Mesenchymal stem cell (in vitro differentiated cells and primary cell): Measurements from ENCODE around the gene SPATA16.

Experiments used
- DNase-seq: peaks from one replicate; pipeline ENCODE4 v3.0.0-alpha.2; 2013
- H2AFZ ChIP-seq: one replicate; pipeline ENCODE4 v1.6.1; 2013; ENCODE audit warnings: low read depth, mild to moderate bottlenecking, control low read depth, inconsistent platforms, low read length, moderate library complexity
- H2AK5ac ChIP-seq: 2 replicates; pipeline ENCODE4 v1.6.1; 2013; ENCODE audit warnings: low read length, moderate library complexity, mild to moderate bottlenecking, inconsistent platforms; ENCODE audit not compliant: severe bottlenecking
- H2BK120ac ChIP-seq: one replicate; pipeline ENCODE4 v1.6.1; 2013; ENCODE audit warnings: low read depth, mild to moderate bottlenecking, inconsistent platforms, low read length, moderate library complexity
- H2BK12ac ChIP-seq, 2 experiments: one replicate each; pipeline ENCODE4 v1.6.1; 2013; ENCODE audit warnings: inconsistent platforms in 2 of 2, low read length in 2 of 2, mild to moderate bottlenecking in 2 of 2, moderate library complexity in 2 of 2, control low read depth in 1 of 2
- H2BK15ac ChIP-seq: one replicate; pipeline ENCODE4 v1.6.1; 2013; ENCODE audit warnings: mild to moderate bottlenecking, low read depth, inconsistent platforms; ENCODE audit not compliant: poor library complexity, severe bottlenecking
- H2BK5ac ChIP-seq: 2 replicates; pipeline ENCODE4 v1.6.1; 2013; ENCODE audit warnings: low read depth, mild to moderate bottlenecking, low read length, control low read depth, inconsistent platforms; ENCODE audit not compliant: poor library complexity, severe bottlenecking
- H3K14ac ChIP-seq, 2 experiments: one replicate each; pipeline ENCODE4 v1.6.1; 2013; ENCODE audit warnings: inconsistent platforms in 2 of 2, low read length in 2 of 2, control low read depth in 1 of 2, mild to moderate bottlenecking in 1 of 2, moderate library complexity in 1 of 2
- H3K18ac ChIP-seq, 2 experiments: one replicate each; pipeline ENCODE4 v1.6.1; 2013; ENCODE audit warnings: inconsistent platforms in 2 of 2, low read length in 2 of 2, control low read depth in 1 of 2, low read depth in 1 of 2, mild to moderate bottlenecking in 1 of 2
- H3K23ac ChIP-seq, 2 experiments: one replicate each; pipeline ENCODE4 v1.6.1; 2013; ENCODE audit warnings: inconsistent platforms in 2 of 2, low read length in 2 of 2, mild to moderate bottlenecking in 2 of 2, moderate library complexity in 2 of 2, control low read depth in 1 of 2
- H3K27ac ChIP-seq: 2 replicates; pipeline ENCODE4 v1.5.1; 2013; ENCODE audit warnings: mild to moderate bottlenecking, moderate library complexity, low read length, control low read depth, inconsistent platforms; ENCODE audit not compliant: poor library complexity, severe bottlenecking
- H3K27me3 ChIP-seq, 2 experiments: 2 replicates each; pipeline versions ENCODE4 v1.6.1 to v1.7.0; 2013; ENCODE audit warnings: low read length in 2 of 2, mild to moderate bottlenecking in 2 of 2, moderate library complexity in 2 of 2, control low read depth in 1 of 2, inconsistent platforms in 1 of 2; ENCODE audit not compliant: control insufficient read depth in 1 of 2, insufficient read depth in 1 of 2
- H3K36me3 ChIP-seq, 2 experiments: 2 replicates each; pipeline versions ENCODE4 v1.6.1 to v1.7.0; 2013; ENCODE audit warnings: low read length in 2 of 2, control low read depth in 1 of 2, inconsistent platforms in 1 of 2, low read depth in 1 of 2, mild to moderate bottlenecking in 1 of 2; ENCODE audit not compliant: insufficient read depth in 2 of 2, control insufficient read depth in 1 of 2
- H3K4ac ChIP-seq, 2 experiments: one replicate each; pipeline ENCODE4 v1.6.1; 2013; ENCODE audit warnings: inconsistent platforms in 2 of 2, low read length in 2 of 2, mild to moderate bottlenecking in 2 of 2, moderate library complexity in 2 of 2, control low read depth in 1 of 2, low read depth in 1 of 2
- H3K4me1 ChIP-seq: 2 replicates; pipeline ENCODE4 v1.6.1; 2013; ENCODE audit warnings: low read depth, low read length, control low read depth; ENCODE audit not compliant: control insufficient read depth, insufficient read depth
- H3K4me2 ChIP-seq: 2 replicates; pipeline ENCODE4 v1.6.1; 2013; ENCODE audit warnings: low read length, mild to moderate bottlenecking, inconsistent platforms; ENCODE audit not compliant: poor library complexity, severe bottlenecking
- H3K4me3 ChIP-seq, 2 experiments: 2 replicates each; pipeline versions ENCODE4 v1.5.1 to v1.7.0; 2013; ENCODE audit warnings: low read length in 2 of 2, mild to moderate bottlenecking in 2 of 2, control low read depth in 1 of 2, low read depth in 1 of 2; ENCODE audit not compliant: insufficient read depth in 1 of 2
- H3K79me1 ChIP-seq: replicated peaks from 2 replicates; pipeline ENCODE4 v1.6.1; 2013; ENCODE audit warnings: mild to moderate bottlenecking, control low read depth, low read length, inconsistent platforms; ENCODE audit not compliant: poor library complexity, severe bottlenecking
- H3K9ac ChIP-seq: 2 replicates; pipeline ENCODE4 v1.7.0; 2013; ENCODE audit warnings: mild to moderate bottlenecking, low read length, moderate library complexity
- H3K9me3 ChIP-seq: 2 replicates; pipeline ENCODE4 v1.7.0; 2013; ENCODE audit warnings: mild to moderate bottlenecking, low read length; ENCODE audit not compliant: control insufficient read depth
- H4K8ac ChIP-seq: one replicate; pipeline ENCODE4 v1.6.1; 2013; ENCODE audit warnings: inconsistent platforms, mild to moderate bottlenecking, low read length, moderate library complexity
- H4K91ac ChIP-seq: one replicate; pipeline ENCODE4 v1.6.1; 2013; ENCODE audit warnings: mild to moderate bottlenecking, low read length, inconsistent platforms
- WGBS: methylation state at CpG from one replicate; pipeline ENCODE4 v1.1.7; 2013; ENCODE audit warnings: mixed read lengths; 5-methylcytosine and 5-hydroxymethylcytosine counted together

SPATA16 gene

DNA sequence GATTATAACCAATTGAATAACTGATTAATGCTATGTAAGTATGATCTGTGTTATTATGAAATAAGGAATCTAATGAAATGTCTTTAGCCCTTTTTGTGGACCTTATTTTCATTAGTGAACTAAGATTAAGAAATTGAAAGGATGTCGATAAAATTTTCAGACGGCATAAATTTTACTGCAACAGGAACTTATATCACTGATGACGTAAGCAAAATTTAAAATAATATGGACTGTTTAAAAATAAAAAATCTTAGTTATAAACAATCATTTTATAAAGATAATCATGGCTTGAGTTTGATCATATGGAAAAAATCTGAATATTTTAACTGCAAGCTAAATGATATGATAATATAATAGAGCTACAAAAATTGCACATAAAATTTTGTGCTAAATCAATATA lies 112.7 kb downstream of the SPATA16 start:
- no peaks in the 10 kb centered on the region for H3K79me1 ChIP-seq
- no peak overlapping the region for H3K9ac ChIP-seq
- no peak overlapping the region for H2BK120ac ChIP-seq
- no peak overlapping the region for H2BK12ac ChIP-seq
- no peaks in the 10 kb centered on the region for H3K9me3 ChIP-seq
- H3K4me3 ChIP-seq = no peak overlapping the region
- H4K91ac ChIP-seq = no peak overlapping the region
- no CpG with 5 or more reads among the region's 3 CpGs for WGBS
- H3K4ac ChIP-seq = no peak overlapping the region
- no peaks in the 10 kb centered on the region for H3K4me1 ChIP-seq
- H2BK15ac ChIP-seq = no peak overlapping the region
- H3K23ac ChIP-seq = no peak overlapping the region
- no peaks in the 10 kb centered on the region for H3K27me3 ChIP-seq
- H2BK5ac ChIP-seq = no peak overlapping the region
- H3K14ac ChIP-seq = no peak overlapping the region
- H2AFZ ChIP-seq = no peak overlapping the region
- H3K18ac ChIP-seq = no peak overlapping the region
- H3K4me2 ChIP-seq = no peak overlapping the region
- H4K8ac ChIP-seq = no peak overlapping the region
- no peak for DNase-seq
- no peak overlapping the region for H3K27ac ChIP-seq
- no peak overlapping the region for H2AK5ac ChIP-seq
- no peaks in the 10 kb centered on the region for H3K36me3 ChIP-seq

DNA sequence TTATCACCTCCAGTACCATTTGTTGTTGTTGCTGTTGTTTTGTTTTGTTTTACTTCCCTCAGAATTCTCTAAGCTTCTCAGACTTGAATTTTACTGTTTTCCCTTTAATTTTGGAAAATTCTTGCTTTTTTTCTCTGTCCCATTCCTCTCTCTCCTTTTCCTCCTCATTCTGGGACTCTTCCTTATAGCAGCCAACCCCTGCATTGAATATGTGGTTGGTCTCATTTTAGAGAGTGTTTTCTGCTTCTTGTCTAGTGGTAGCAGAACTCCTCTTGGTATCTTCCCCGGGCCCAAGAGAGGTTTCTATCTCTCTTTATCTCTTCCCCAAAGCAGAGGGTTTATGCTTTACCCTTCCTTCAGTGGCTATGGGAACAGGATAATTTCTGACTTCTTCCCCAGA lies 113.6 kb downstream of the SPATA16 start:
- Histone ChIP-seq H2BK15ac (no peak overlapping the region), H2BK120ac (no peak overlapping the region), H3K4me3 (no peak overlapping the region), H3K36me3 (no peaks in the 10 kb centered on the region), H3K27ac (no peak overlapping the region), H3K27me3 (no peaks in the 10 kb centered on the region), H3K14ac (no peak overlapping the region), H3K18ac (no peak overlapping the region), H2BK5ac (no peak overlapping the region), H4K8ac (no peak overlapping the region), H2BK12ac (no peak overlapping the region), H4K91ac (no peak overlapping the region), H3K23ac (no peak overlapping the region), H3K4me1 (no peaks in the 10 kb centered on the region), H2AFZ (no peak overlapping the region), H2AK5ac (no peak overlapping the region), H3K4ac (no peak overlapping the region), H3K79me1 (no peaks in the 10 kb centered on the region), H3K4me2 (no peak overlapping the region), H3K9me3 (no peaks in the 10 kb centered on the region), H3K9ac (no peak overlapping the region)
- no peak for DNase-seq
- 80% methylated on average over 1 of the region's 1 CpG for WGBS

DNA sequence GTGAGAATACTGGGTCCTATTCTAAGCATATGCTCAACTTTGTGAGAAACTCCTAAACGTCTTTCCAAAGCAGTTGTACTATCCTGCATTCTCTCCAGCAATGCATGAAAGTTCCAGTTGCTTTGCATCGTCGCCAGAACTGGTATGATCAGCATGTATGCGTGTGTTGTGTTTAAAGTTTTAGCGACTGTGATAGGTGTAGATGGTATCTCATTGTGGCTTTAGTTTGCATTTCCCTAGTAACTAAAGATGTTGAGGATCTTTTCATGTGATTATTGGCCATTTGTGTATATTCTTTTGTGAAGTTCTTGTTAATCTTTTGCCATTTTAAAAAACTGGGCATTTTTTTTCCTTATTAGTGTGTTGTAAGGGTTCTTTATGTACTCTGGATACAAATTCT lies 115.1 kb downstream of the SPATA16 start:
- Histone ChIP-seq H2BK120ac (no peak overlapping the region), H2BK5ac (no peak overlapping the region), H3K4me1 (no peaks in the 10 kb centered on the region), H3K27ac (no peak overlapping the region), H4K91ac (no peak overlapping the region), H3K9ac (no peak overlapping the region), H3K14ac (no peak overlapping the region), H3K27me3 (no peaks in the 10 kb centered on the region), H4K8ac (no peak overlapping the region), H3K36me3 (no peaks in the 10 kb centered on the region), H3K23ac (no peak overlapping the region), H2BK15ac (no peak overlapping the region), H2AK5ac (no peak overlapping the region), H3K4ac (no peak overlapping the region), H3K4me3 (no peak overlapping the region), H2BK12ac (no peak overlapping the region), H2AFZ (no peak overlapping the region), H3K79me1 (no peaks in the 10 kb centered on the region), H3K9me3 (no peaks in the 10 kb centered on the region), H3K18ac (no peak overlapping the region), H3K4me2 (no peak overlapping the region)
- DNase-seq = no peak
- WGBS = 84% methylated on average over 5 of the region's 5 CpGs

DNA sequence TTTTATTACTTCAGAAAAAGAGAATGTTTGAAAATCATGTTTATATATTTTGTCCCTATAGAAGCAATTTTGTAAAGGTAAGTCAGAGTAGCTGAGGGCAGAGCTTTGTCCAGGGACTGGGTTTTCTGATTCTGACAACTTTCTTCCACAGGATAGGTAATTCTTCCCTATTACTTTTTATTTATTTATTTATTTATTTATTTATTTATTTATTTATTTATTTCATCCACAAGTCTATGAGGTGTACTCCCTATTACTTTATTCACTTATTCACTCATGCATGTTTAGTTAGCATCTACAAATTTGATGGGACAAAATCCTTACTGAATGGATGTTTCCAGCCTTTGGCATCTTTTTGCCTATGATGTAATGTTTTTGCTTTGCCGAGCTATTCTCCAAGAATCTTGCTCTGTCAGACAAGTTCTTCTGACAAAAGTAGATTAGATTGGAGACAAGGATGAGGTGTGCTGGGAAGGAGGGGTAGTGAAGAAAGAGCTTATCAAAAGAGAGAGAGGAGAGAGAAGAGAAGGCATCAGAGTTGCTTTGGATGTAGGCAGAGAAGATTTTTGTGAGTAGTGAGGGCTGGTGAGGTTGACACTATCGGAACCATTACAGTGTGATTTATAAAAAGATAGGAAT lies 119.4 kb downstream of the SPATA16 start:
- Histone ChIP-seq H3K18ac (no peak overlapping the region), H3K4me2 (no peak overlapping the region), H3K9me3 (no peaks in the 10 kb centered on the region), H2AK5ac (no peak overlapping the region), H3K79me1 (no peaks in the 10 kb centered on the region), H3K4ac (no peak overlapping the region), H3K4me3 (no peak overlapping the region), H2AFZ (no peak overlapping the region), H2BK15ac (no peak overlapping the region), H3K4me1 (no peaks in the 10 kb centered on the region), H4K91ac (no peak overlapping the region), H3K27me3 (no peaks in the 10 kb centered on the region), H3K14ac (no peak overlapping the region), H3K27ac (no peak overlapping the region), H2BK12ac (no peak overlapping the region), H2BK120ac (no peak overlapping the region), H2BK5ac (no peak overlapping the region), H3K23ac (no peak overlapping the region), H3K36me3 (no peaks in the 10 kb centered on the region), H3K9ac (no peak overlapping the region), H4K8ac (no peak overlapping the region)
- 100% methylated on average over 1 of the region's 2 CpGs for WGBS
- no peak for DNase-seq
